Neuronal stem cell (in vitro differentiated cells): ENCODE data around the gene TREX2.

Experiments used
- DNase-seq: peaks from one replicate; pipeline ENCODE4 v3.0.0-alpha.2; 2013; ENCODE audit warnings: low spot score
- H2AFZ ChIP-seq: one replicate; pipeline ENCODE4 v1.6.1; 2013; ENCODE audit warnings: mild to moderate bottlenecking, low read length, inconsistent platforms
- H2AK5ac ChIP-seq: 2 replicates; pipeline ENCODE4 v1.6.1; 2013; ENCODE audit warnings: low read depth, mild to moderate bottlenecking, inconsistent platforms, low read length, moderate library complexity, mixed read lengths
- H2BK120ac ChIP-seq: 2 replicates; pipeline ENCODE4 v1.6.1; 2013; ENCODE audit warnings: low read depth, mild to moderate bottlenecking, inconsistent platforms, low read length, moderate library complexity, mixed read lengths
- H2BK12ac ChIP-seq: one replicate; pipeline ENCODE4 v1.6.1; 2013; ENCODE audit warnings: low read length, inconsistent platforms
- H2BK15ac ChIP-seq: 2 replicates; pipeline ENCODE4 v1.6.1; 2013; ENCODE audit warnings: mild to moderate bottlenecking, low read length, inconsistent platforms, mixed read lengths
- H2BK5ac ChIP-seq: one replicate; pipeline ENCODE4 v1.6.1; 2013; ENCODE audit warnings: inconsistent platforms, mild to moderate bottlenecking, low read length, moderate library complexity
- H3K14ac ChIP-seq: one replicate; pipeline ENCODE4 v1.6.1; 2013; ENCODE audit warnings: low read length, inconsistent platforms
- H3K18ac ChIP-seq: 2 replicates; pipeline ENCODE4 v1.6.1; 2013; ENCODE audit warnings: low read length, inconsistent platforms
- H3K23ac ChIP-seq: 2 replicates; pipeline ENCODE4 v1.6.1; 2013; ENCODE audit warnings: low read depth, mild to moderate bottlenecking, mixed read lengths, low read length, inconsistent platforms; ENCODE audit not compliant: poor library complexity
- H3K27ac ChIP-seq: replicated peaks from 3 replicates; pipeline ENCODE4 v1.5.1; 2013; ENCODE audit warnings: low read length, inconsistent platforms
- H3K27me3 ChIP-seq, 3 experiments: 2 replicates each; pipeline ENCODE4 v1.6.1; 2013; ENCODE audit warnings: low read length in 3 of 3, mild to moderate bottlenecking in 2 of 3, inconsistent platforms in 1 of 3, low read depth in 1 of 3, mixed read lengths in 1 of 3, moderate library complexity in 1 of 3; ENCODE audit not compliant: control insufficient read depth in 3 of 3, insufficient read depth in 3 of 3
- H3K36me3 ChIP-seq, 2 donors: replicated peaks in 1 of 2; 2 replicates each; pipeline ENCODE4 v1.6.1; 2013; ENCODE audit warnings: low read length in 2 of 2; ENCODE audit not compliant: control insufficient read depth in 2 of 2, insufficient read depth in 2 of 2
- H3K4ac ChIP-seq: 2 replicates; pipeline ENCODE4 v1.6.1; 2013; ENCODE audit warnings: inconsistent platforms, mild to moderate bottlenecking, low read length, moderate library complexity
- H3K4me1 ChIP-seq, 2 donors: 1 replicate in 1 of 2; 2 replicates in 1 of 2; pipeline ENCODE4 v1.6.1; 2013; ENCODE audit warnings: low read length in 2 of 2, low read depth in 1 of 2; ENCODE audit not compliant: control insufficient read depth in 2 of 2, insufficient read depth in 1 of 2
- H3K4me2 ChIP-seq: one replicate; pipeline ENCODE4 v1.6.1; 2013; ENCODE audit warnings: mild to moderate bottlenecking, low read length, inconsistent platforms; ENCODE audit not compliant: insufficient read depth, poor library complexity, severe bottlenecking
- H3K4me3 ChIP-seq, 2 donors: 2 replicates each; pipeline ENCODE4 v1.5.1; 2013; ENCODE audit warnings: low read length in 2 of 2, mild to moderate bottlenecking in 2 of 2, inconsistent platforms in 1 of 2, moderate library complexity in 1 of 2
- H3K79me1 ChIP-seq: one replicate; pipeline ENCODE4 v1.6.1; 2013; ENCODE audit warnings: low read depth, mild to moderate bottlenecking, inconsistent platforms, low read length, moderate library complexity
- H3K9ac ChIP-seq: one replicate; pipeline ENCODE4 v1.6.1; 2013; ENCODE audit warnings: mild to moderate bottlenecking, low read depth, low read length, inconsistent platforms; ENCODE audit not compliant: poor library complexity
- H3K9me3 ChIP-seq, 2 donors: replicated peaks in 1 of 2; 2 replicates each; pipeline versions ENCODE3 to v1.6.1; 2013; ENCODE audit warnings: low read length in 2 of 2, mild to moderate bottlenecking in 2 of 2, inconsistent platforms in 1 of 2, low read depth in 1 of 2, mixed read lengths in 1 of 2, moderate library complexity in 1 of 2; ENCODE audit not compliant: control insufficient read depth in 2 of 2, insufficient read depth in 1 of 2
- H4K8ac ChIP-seq: one replicate; pipeline ENCODE4 v1.6.1; 2013; ENCODE audit warnings: low read depth, mild to moderate bottlenecking, inconsistent platforms, low read length, moderate library complexity
- H4K91ac ChIP-seq: one replicate; pipeline ENCODE4 v1.6.1; 2013; ENCODE audit warnings: low read length, low read depth, mild to moderate bottlenecking, inconsistent platforms; ENCODE audit not compliant: poor library complexity
- WGBS, 2 donors: extraction: QIAGEN DNeasy Blood & Tissue Kit; methylation state at CpG; one replicate each; pipeline ENCODE4 v1.1.7; 2013; ENCODE audit warnings: missing lambda C conversion rate in 2 of 2, mixed read lengths in 1 of 2; ENCODE audit not compliant: insufficient read length in 2 of 2, insufficient replicate concordance in 1 of 2; ENCODE audit errors: extremely low coverage in 2 of 2; 5-methylcytosine and 5-hydroxymethylcytosine counted together

The TREX2 gene

DNA sequence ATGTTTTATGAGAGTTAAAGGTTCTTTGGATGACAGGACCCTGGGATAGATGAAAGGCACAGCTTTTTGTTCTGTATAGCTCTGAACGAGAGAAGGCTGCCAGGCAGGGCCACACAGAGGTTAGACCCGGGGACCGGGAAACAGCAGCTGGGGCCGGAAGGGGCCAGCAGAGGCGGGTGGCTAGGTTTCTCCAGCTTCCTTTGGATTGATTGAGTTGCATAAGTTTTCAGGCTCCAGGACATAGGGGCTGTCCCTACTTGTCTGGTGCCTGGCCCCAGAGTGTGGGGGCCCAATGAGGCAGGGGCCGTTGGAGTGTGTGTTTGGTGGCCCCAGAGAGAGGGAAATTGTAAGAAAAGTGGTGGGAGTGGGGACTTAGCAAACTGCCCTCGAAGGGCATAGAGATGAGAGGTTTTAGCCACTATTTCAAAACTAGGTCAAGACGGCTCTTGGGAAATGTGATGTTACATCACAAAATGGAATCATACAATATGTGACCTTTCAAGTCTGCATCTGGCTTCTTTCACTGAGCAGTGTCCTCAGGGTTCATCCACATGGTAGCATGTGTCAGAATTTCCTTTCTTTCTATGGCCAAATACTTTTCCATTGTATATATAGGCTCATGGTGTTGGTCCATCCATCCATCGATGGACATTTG is 30.9 kb downstream of the TREX2 start:
- no peak overlapping the region for H2BK12ac ChIP-seq
- no peak for DNase-seq
- H2BK15ac ChIP-seq, result no peak overlapping the region
- no peak overlapping the region for H3K4me3 ChIP-seq
- no peak overlapping the region for H2AFZ ChIP-seq
- no peak overlapping the region for H3K27ac ChIP-seq
- H3K9me3 ChIP-seq, result no peaks in the 10 kb centered on the region
- H4K8ac ChIP-seq, result no peak overlapping the region
- H3K23ac ChIP-seq, result no peak overlapping the region
- WGBS, 2 donors, result no CpG with 5 or more reads among the region's 9 CpGs
- no peak overlapping the region for H2BK5ac ChIP-seq
- H3K36me3 ChIP-seq, result no peaks in the 10 kb centered on the region
- no peak overlapping the region for H4K91ac ChIP-seq
- H3K27me3 ChIP-seq, result peaks cover 0 to 86% (median 10%) of the 10 kb centered on the region in 3 experiments
- H3K9ac ChIP-seq, result no peak overlapping the region
- H2AK5ac ChIP-seq, result no peak overlapping the region
- no peak overlapping the region for H3K4ac ChIP-seq
- H3K79me1 ChIP-seq, result no peaks in the 10 kb centered on the region
- H3K14ac ChIP-seq, result no peak overlapping the region
- no peaks in the 10 kb centered on the region for H3K4me1 ChIP-seq
- no peak overlapping the region for H3K4me2 ChIP-seq
- H2BK120ac ChIP-seq, result no peak overlapping the region
- H3K18ac ChIP-seq, result no peak overlapping the region

DNA sequence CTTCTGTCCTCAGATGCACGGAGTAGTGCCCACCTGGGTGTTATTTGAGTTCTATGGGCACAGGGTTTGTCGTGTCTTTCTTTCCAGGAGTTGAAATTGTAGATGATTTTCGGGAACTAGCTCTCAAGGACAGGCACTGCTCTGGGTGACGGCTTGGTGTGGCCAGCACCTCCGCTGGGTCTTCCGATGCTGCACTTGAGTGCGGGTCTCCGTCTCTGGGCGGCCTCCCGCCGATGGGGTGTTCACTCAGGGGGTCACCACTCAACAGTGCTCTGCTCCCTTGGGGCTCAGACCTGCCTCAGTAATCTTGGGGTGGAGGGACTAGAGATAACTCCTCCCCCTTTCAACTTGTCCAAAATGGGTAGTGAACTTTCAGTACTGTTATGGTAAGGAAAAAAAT is 32.1 kb downstream of the TREX2 start:
- Histone ChIP-seq H2BK120ac (no peak overlapping the region), H3K4me2 (no peak overlapping the region), H4K91ac (no peak overlapping the region), H3K27me3 (peaks cover 0 to 82% (median 10%) of the 10 kb centered on the region in 3 experiments), H3K23ac (no peak overlapping the region), H2BK12ac (no peak overlapping the region), H3K27ac (no peak overlapping the region), H3K4ac (no peak overlapping the region), H4K8ac (no peak overlapping the region), H3K36me3 (no peaks in the 10 kb centered on the region), H3K18ac (no peak overlapping the region), H3K14ac (no peak overlapping the region), H3K9me3 (no peaks in the 10 kb centered on the region), H3K4me3 (no peak overlapping the region), H3K79me1 (no peaks in the 10 kb centered on the region), H2BK5ac (no peak overlapping the region), H3K9ac (no peak overlapping the region), H2AFZ (no peak overlapping the region), H2BK15ac (no peak overlapping the region), H2AK5ac (no peak overlapping the region), H3K4me1 (no peaks in the 10 kb centered on the region)
- no CpG with 5 or more reads among the region's 11 CpGs for WGBS, 2 donors
- no peak for DNase-seq

DNA sequence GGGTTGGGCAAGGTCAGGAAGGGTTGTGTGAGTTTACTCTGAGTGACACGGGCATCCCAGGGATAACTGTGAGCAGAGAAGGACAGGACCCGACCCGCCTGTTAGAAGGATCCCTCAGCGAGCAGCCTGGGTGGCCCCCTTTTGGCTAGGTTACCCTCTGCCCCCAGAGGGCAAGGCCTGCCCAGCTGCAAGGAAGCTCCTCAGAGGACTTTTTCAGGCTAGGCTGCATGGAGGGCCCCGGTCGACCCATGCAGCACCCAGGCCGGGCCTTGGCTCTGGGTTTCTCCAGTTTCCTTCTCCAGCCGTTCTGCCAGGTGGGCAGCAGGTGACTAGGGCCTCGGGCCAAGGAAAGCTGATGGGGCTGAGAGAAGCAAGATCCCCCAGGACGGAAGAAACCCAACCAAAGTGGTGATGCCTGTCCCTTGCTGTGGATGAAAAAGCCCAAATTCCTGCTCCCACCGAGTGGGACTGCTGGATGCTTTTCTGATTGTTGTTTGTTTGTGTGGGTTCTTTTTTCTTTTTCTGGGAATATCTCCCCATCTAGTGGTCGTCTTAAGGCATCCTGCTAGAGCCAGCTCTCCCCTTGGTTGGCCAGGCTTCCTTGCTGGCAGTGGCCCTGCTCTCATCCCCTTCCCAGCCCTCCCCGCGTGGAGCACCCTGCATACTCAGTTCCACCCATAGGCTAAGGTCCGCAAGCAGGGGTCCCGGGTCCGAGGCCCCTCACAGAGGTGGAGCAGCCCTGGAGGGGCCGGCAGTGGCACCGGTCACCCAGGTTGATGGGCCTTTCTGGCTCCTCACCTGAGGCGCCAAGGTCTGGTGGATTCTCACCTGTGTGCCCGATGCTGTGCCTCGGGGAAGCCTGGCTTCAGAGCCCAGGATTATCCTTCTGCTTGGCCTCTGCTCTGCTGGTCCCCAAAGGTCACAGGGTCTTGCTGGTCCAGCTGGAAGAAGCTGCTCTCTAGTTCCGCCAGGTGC is 32.8 kb downstream of the TREX2 start:
- Histone ChIP-seq H3K27me3 (peaks cover 0 to 82% (median 10%) of the 10 kb centered on the region in 3 experiments), H2AK5ac (no peak overlapping the region), H3K4me3 (no peak overlapping the region), H3K18ac (no peak overlapping the region), H3K4me2 (no peak overlapping the region), H2BK15ac (no peak overlapping the region), H3K4ac (no peak overlapping the region), H3K9me3 (no peaks in the 10 kb centered on the region), H3K23ac (no peak overlapping the region), H3K27ac (no peak overlapping the region), H4K91ac (no peak overlapping the region), H2BK12ac (no peak overlapping the region), H2BK120ac (no peak overlapping the region), H3K36me3 (no peaks in the 10 kb centered on the region), H3K79me1 (no peaks in the 10 kb centered on the region), H3K4me1 (no peaks in the 10 kb centered on the region), H2AFZ (no peak overlapping the region), H4K8ac (no peak overlapping the region), H3K14ac (no peak overlapping the region), H3K9ac (no peak overlapping the region), H2BK5ac (no peak overlapping the region)
- DNase-seq, result no peak
- no CpG with 5 or more reads among the region's 23 CpGs for WGBS, 2 donors

DNA sequence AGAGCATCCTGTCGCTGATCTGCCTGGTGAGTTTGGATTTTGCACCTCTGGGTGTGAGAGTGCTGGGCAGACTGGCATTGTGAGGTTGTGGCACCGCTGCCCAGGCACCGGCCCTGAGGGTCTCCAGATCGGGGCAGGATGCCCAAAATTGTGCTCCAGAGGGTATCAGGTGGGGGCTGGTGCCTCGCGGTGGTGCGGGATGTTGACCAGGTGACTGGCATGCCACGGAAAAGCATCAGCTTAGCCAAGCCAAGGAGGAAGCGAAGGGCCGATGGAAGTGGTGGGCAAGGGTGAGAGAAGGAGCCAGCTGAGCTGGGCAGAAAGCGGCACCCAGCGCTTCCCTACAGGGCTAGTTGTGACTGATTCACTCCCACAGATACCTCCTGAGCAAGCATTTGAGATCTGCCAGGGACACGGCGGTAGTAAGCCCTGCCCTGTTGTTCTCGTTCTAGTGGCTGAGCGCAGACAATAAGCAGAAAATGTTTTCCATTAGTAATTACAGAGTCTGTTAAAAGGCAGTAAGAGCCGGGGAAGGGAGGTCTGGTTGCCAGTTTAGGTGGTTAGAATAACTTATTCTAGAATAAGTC is 33.8 kb downstream of the TREX2 start:
- Histone ChIP-seq H3K9me3 (no peaks in the 10 kb centered on the region), H3K14ac (no peak overlapping the region), H2BK15ac (no peak overlapping the region), H3K18ac (no peak overlapping the region), H3K4me2 (peak overlapping the region; percentile 18), H3K79me1 (no peaks in the 10 kb centered on the region), H3K27ac (no peak overlapping the region), H2BK12ac (no peak overlapping the region), H4K91ac (no peak overlapping the region), H3K4ac (no peak overlapping the region), H3K36me3 (no peaks in the 10 kb centered on the region), H2BK120ac (no peak overlapping the region), H3K4me1 (no peaks in the 10 kb centered on the region), H3K27me3 (peaks cover 0 to 81% (median 10%) of the 10 kb centered on the region in 3 experiments), H2AFZ (no peak overlapping the region), H3K4me3 (no peak overlapping the region), H4K8ac (no peak overlapping the region), H2BK5ac (no peak overlapping the region), H3K23ac (no peak overlapping the region), H3K9ac (no peak overlapping the region), H2AK5ac (no peak overlapping the region)
- no CpG with 5 or more reads among the region's 17 CpGs for WGBS, 2 donors
- no peak for DNase-seq
